Heart left ventricle (tissue), 16 donors: ENCODE data around the gene CPLANE1. TPM values are rescaled to one million over a fixed set of nuclear protein-coding genes. Genes with fewer than 3 reads are reported as not detected.

ENCODE experiments used
- ATAC-seq, 4 donors: fragments of 200-7000 bp; cut with Tn5 transposase; one replicate each; pipeline ENCODE4 v1.9.1; 2020 to 2022; ENCODE audit warnings: moderate library complexity in 4 of 4, mild to moderate bottlenecking in 3 of 4, moderate number of reproducible peaks in 1 of 4
- DNase-seq, 5 donors: peaks; one replicate each; pipeline ENCODE4 v3.0.0-alpha.2; 2020
- H3K27ac ChIP-seq, 12 donors: fragments of 200-600 bp; sonication (generic) in 4 of 12; one replicate each; pipeline versions ENCODE4 v1.5.0 to v1.8.0; 2016 to 2022; ENCODE audit warnings: mild to moderate bottlenecking in 2 of 12
- H3K27me3 ChIP-seq, 9 donors: fragments of 200-600 bp; sonication (generic) in 2 of 9; one replicate each; pipeline versions ENCODE4 v1.5.1 to v1.8.0; 2016 to 2022; ENCODE audit warnings: mild to moderate bottlenecking in 3 of 9
- H3K36me3 ChIP-seq, 9 donors: fragments of 200-600 bp; sonication (generic) in 2 of 9; one replicate each; pipeline versions ENCODE4 v1.5.0 to v1.8.0; 2018 to 2022; ENCODE audit warnings: mild to moderate bottlenecking in 2 of 9
- H3K4me1 ChIP-seq, 12 donors: fragments of 200-600 bp; sonication (generic) in 4 of 12; one replicate each; pipeline versions ENCODE4 v1.5.0 to v1.8.0; 2016 to 2022; ENCODE audit warnings: mild to moderate bottlenecking in 3 of 12
- H3K4me3 ChIP-seq, 12 donors: fragments of 200-600 bp; sonication (generic) in 4 of 12; one replicate each; pipeline versions ENCODE4 v1.5.0 to v1.8.0; 2017 to 2022; ENCODE audit warnings: mild to moderate bottlenecking in 9 of 12, moderate library complexity in 4 of 12
- H3K9me3 ChIP-seq, 12 donors: fragments of 200-600 bp; sonication (generic) in 4 of 12; one replicate each; pipeline versions ENCODE4 v1.5.0 to v1.8.0; 2016 to 2022; ENCODE audit warnings: mild to moderate bottlenecking in 1 of 12
- POLR2A ChIP-seq, 2 donors: fragments of 450-650 bp; IDR thresholded peaks; one replicate each; pipeline ENCODE4 v1.6.1; 2017; ENCODE audit warnings: antibody characterized with exemption in 2 of 2, mild to moderate bottlenecking in 2 of 2, moderate library complexity in 2 of 2
- WGBS, 4 donors: extraction: QIAGEN DNeasy Blood & Tissue Kit in 2 of 4; methylation state at CpG; one replicate each; pipeline versions ENCODE4 v1.1.5 to v1.1.7; 2013 to 2018; 5-methylcytosine and 5-hydroxymethylcytosine counted together
- intact Hi-C, 10 donors: fragments of 100-400 bp; cut with DNase I; formaldehyde crosslinking; loops; one replicate each; pipeline versions ENCODE4 v1.11.1 to v1.14.2; 2022
- polyA plus RNA-seq, 2 donors: library from polyadenylated mRNA; stranded (reverse); fragments of 200-250 nt; gene quantifications; one replicate each; pipeline ENCODE4 v1.2.3, GENCODE V29; 2013
- total RNA-seq, 9 donors: library from RNA; depleted of rRNA in 2 of 9; stranded (reverse); fragments of >200 nt in 2 of 9; fragmentation: NEBNext Ultra II Directional in 3 of 9; extraction: Animal tissue kit (Norgen Biotek cat#: 25700) in 3 of 9; gene quantifications; one replicate each; pipeline versions ENCODE4 v1.1.0 to v1.2.4, GENCODE V29; 2016 to 2023
- TF ChIP-seq, protein P1 (sequence below), 12 donors: fragments of 200-600 bp; sonication (generic) in 4 of 12; IDR thresholded peaks; one replicate each; pipeline versions ENCODE4 v1.5.0 to v1.8.0; 2018 to 2022; ENCODE audit warnings: antibody characterized with exemption in 12 of 12, mild to moderate bottlenecking in 5 of 12
- donor health status: ischemic (EF 13 %, LVEDD 7.1; RV severe dilation, severe dysfunction).
- donor health status: healthy with polysubstance abuse.
- donor health status: DM: no; HTN: yes; CAD: no.
- donor health status: DM: no; HTN: no; CAD: no.
- donor health status: ischemic (EF 25% LVEDD 6.9; RV normal size, moderate dysfunction).
- donor health status: ischemic (EF 25% LVEDD 5.7; RV mildly dilated, moderate dysfunction).
- donor health status: healthy.
- donor health status: DM: yes; HTN: yes; CAD: no.
- donor health status: ischemic (EF 35%, LVEDD 5.7; RV mildly dilated, moderate dysfunction).
- donor health status: nonischemic (EF 11% LVEDD 7.7; RV severe dilation, severe dysfunction).
- donor health status: DM: yes; HTN: yes; CAD: no.
- donor health status: PGD.
- donor health status: ischemic (EF 29% LVEDD 5.4; RV normal size, mild dysfunction).
- donor health status: nonischemic (EF 23%, LVEDD 6.1; RV moderate dilation, normal function).

The CPLANE1 gene
- total and polyA plus RNA-seq, 11 donors = 2.6 to 13.2 (median 9.3) TPM

DNA sequence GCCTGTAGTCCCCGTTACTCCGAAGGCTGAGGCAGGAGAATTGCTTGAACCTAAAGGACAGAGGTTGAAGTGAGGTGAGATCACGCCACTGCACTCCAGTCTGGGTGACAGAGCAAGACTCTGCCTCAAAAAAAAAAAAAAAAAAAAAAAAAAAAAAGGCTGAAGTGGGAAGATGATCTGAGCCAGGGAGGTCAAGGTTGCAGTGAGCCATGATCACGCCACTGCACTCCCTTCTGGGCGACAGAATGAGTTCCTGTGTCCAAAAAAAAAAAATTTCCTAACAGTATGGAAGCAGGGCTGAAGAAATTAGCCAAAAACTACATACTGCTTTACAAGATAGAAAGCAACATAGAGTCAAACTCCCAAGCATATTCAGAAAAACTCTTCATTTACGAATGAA is 132.8 kb downstream of the CPLANE1 start:
- 92 to 96% (median 93%) methylated on average over 6 of the region's 6 CpGs for WGBS, 4 donors
- intact Hi-C loops = no loop called here
- Histone ChIP-seq H3K27ac (no peak overlapping the region), H3K36me3 (peaks cover 0 to 99% (median 57%) of the 10 kb centered on the region in 9 donors), H3K4me1 (peaks cover 0 to 11% (median 0%) of the 10 kb centered on the region in 12 donors), H3K27me3 (no peaks in the 10 kb centered on the region), H3K4me3 (no peak overlapping the region), H3K9me3 (peaks cover 0 to 3% (median 0%) of the 10 kb centered on the region in 12 donors)
- DNase-seq (no peak), ATAC-seq (no peak)
- TF ChIP-seq POLR2A (IDR thresholded peaks at IDR 0.05) = no peak
- TF ChIP-seq, protein P1, sequence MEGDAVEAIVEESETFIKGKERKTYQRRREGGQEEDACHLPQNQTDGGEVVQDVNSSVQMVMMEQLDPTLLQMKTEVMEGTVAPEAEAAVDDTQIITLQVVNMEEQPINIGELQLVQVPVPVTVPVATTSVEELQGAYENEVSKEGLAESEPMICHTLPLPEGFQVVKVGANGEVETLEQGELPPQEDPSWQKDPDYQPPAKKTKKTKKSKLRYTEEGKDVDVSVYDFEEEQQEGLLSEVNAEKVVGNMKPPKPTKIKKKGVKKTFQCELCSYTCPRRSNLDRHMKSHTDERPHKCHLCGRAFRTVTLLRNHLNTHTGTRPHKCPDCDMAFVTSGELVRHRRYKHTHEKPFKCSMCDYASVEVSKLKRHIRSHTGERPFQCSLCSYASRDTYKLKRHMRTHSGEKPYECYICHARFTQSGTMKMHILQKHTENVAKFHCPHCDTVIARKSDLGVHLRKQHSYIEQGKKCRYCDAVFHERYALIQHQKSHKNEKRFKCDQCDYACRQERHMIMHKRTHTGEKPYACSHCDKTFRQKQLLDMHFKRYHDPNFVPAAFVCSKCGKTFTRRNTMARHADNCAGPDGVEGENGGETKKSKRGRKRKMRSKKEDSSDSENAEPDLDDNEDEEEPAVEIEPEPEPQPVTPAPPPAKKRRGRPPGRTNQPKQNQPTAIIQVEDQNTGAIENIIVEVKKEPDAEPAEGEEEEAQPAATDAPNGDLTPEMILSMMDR (IDR thresholded peaks at IDR 0.05) = no peak

DNA sequence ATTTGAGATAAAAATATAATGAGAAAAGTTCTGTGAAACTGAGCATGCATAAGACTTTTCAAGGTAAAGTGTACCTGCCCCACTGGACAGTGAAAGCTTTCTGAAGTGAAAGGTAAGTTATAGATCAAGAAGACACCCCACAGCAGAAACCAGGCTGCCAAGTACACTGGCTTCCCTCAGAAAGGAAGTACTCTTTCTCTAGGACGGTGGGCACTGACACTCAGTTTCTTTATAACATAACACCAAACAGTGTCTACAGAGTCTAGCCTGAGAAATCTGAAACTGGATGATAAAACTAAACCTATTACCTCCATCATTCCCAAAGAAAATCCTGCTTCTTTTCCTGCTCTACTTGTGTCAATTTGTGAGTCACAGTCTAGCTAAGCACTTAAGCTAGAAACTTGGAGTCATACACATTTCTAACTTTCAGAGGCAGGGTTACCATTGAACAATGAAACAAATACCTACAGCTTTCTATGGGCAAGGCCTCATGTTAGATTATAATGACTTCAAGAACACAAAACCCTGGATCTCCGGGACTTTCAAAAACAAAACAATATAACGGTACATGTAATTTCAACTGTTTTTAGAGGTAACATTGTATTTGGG is 136.7 kb downstream of the CPLANE1 start:
- Histone ChIP-seq H3K36me3 (peaks cover 4 to 84% (median 50%) of the 10 kb centered on the region in 9 donors), H3K4me1 (peaks cover 0 to 14% (median 0%) of the 10 kb centered on the region in 12 donors), H3K27ac (no peak overlapping the region), H3K27me3 (no peaks in the 10 kb centered on the region), H3K4me3 (no peak overlapping the region), H3K9me3 (peaks cover 0 to 3% (median 0%) of the 10 kb centered on the region in 12 donors)
- intact Hi-C loops = no loop called here
- DNase-seq (no peak), ATAC-seq (no peak)
- TF ChIP-seq, protein P1 (IDR thresholded peaks at IDR 0.05) = no peak
- TF ChIP-seq POLR2A (IDR thresholded peaks at IDR 0.05) = no peak
- 89 to 93% (median 90%) methylated on average over 3 of the region's 3 CpGs for WGBS, 4 donors

DNA sequence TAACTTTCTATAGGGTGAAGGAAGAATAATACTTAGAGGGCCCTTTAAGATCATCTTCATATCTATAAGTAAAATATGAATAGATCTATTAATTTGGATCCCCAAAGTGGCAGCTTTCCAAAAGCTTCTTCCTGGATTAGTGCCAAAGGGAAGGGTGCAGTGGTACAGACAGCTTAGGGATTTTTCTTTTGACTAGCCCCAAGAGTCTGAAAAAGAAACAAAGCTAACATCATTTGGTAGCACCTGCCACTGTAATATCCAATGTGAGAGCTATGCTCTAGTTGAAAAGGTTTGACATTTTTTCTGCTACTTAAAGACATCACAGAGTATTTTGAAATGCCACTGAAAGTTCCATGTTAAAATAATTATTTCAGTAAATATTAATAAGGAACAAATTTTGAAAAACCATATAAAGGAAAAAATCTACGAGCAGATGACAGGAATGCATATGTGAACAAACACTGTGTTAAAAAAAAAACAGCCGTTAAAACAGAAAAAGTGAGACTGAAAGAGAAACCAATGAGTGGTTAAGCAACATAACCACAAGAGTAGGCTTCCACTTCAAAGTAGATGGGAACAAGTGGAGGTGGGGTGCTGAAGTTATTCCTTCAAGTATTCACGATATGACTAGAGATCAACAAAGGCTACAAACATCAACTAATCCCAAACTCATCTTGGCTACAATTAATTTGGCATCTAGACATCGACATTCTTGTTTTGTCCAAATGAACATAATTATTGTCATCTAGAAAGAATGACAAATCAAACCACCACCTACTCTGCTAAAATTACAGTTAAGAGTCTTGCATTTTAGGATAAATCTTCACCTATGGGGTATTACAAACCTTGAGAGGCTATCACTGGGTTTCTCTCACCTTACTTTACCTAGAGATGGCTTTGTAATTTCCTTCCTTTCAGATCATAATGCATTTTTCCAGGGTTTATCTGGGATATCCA is 137.5 kb downstream of the CPLANE1 start:
- H3K4me3 ChIP-seq = peak overlapping the region in 1 of 12 donors; percentile 4
- TF ChIP-seq, protein P1 (IDR thresholded peaks at IDR 0.05) = no peak
- no peak for TF ChIP-seq POLR2A (IDR thresholded peaks at IDR 0.05)
- no peak for ATAC-seq
- H3K9me3 ChIP-seq = peaks cover 0 to 3% (median 0%) of the 10 kb centered on the region in 12 donors
- 85 to 95% (median 92%) methylated on average over 4 of the region's 4 CpGs for WGBS, 4 donors
- H3K27me3 ChIP-seq = no peaks in the 10 kb centered on the region
- intact Hi-C loops = no loop called here
- H3K4me1 ChIP-seq = peaks cover 0 to 14% (median 0%) of the 10 kb centered on the region in 12 donors
- H3K36me3 ChIP-seq = peaks cover 4 to 85% (median 55%) of the 10 kb centered on the region in 9 donors
- H3K27ac ChIP-seq = no peak overlapping the region
- no peak for DNase-seq

DNA sequence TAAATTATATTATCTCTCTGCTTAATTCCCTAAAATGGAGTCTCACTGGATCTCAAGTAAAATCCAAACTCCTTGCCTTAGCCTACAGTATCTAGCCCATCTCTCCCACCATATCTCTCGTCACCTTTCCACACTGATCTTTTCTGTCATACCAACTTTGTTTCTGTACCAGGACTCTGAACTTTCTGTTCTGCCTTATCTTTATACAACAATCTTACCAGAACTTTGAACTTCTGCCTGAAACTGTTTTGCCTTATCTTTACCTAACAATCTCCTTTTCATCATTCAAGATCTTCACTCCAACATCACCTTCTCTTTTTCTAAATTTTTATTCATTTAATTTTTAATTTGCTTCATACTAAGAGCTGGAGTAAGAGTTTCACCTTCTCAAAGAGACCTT is 139.0 kb downstream of the CPLANE1 start:
- Histone ChIP-seq H3K4me3 (no peak overlapping the region), H3K27ac (no peak overlapping the region), H3K27me3 (no peaks in the 10 kb centered on the region), H3K9me3 (peaks cover 0 to 3% (median 0%) of the 10 kb centered on the region in 12 donors), H3K4me1 (peaks cover 0 to 14% (median 0%) of the 10 kb centered on the region in 12 donors), H3K36me3 (peaks cover 4 to 88% (median 59%) of the 10 kb centered on the region in 9 donors)
- no peak for TF ChIP-seq POLR2A (IDR thresholded peaks at IDR 0.05)
- TF ChIP-seq, protein P1 (IDR thresholded peaks at IDR 0.05) = no peak
- no peak for DNase-seq
- intact Hi-C loops = no loop called here
- WGBS, 4 donors = 94 to 98% (median 95%) methylated on average over 1 of the region's 1 CpG
- ATAC-seq = no peak
